PFSK-1 (cell line): ENCODE data around the gene FMR1NB.

ENCODE experiments used
- FOXP2 ChIP-seq: optimal IDR thresholded peaks from 2 replicates; pipeline ENCODE3; 2011; ENCODE audit warnings: borderline replicate concordance, control low read depth, inconsistent platforms; ENCODE audit not compliant: insufficient read depth; ENCODE audit errors: extremely low read length, extremely low read depth
- POLR2AphosphoS5 ChIP-seq: IDR thresholded peaks from 2 replicates; pipeline ENCODE4 v1.6.1; 2012; ENCODE audit warnings: low read depth, mild to moderate bottlenecking, control low read depth, low read length, moderate library complexity
- REST ChIP-seq, 2 experiments: IDR thresholded peaks; 2 replicates each; pipeline versions ENCODE4 v1.6.1 to v1.8.0; 2011 to 2012; ENCODE audit warnings: low read depth in 2 of 2, low read length in 2 of 2, control low read depth in 1 of 2, inconsistent platforms in 1 of 2, mild to moderate bottlenecking in 1 of 2, moderate library complexity in 1 of 2; ENCODE audit not compliant: insufficient read depth in 1 of 2
- SIN3A ChIP-seq: IDR thresholded peaks from 2 replicates; pipeline ENCODE4 v1.6.1; 2012; ENCODE audit warnings: mild to moderate bottlenecking, low read length, moderate library complexity, borderline replicate concordance; ENCODE audit not compliant: insufficient read depth
- TAF1 ChIP-seq: IDR thresholded peaks from 2 replicates; pipeline ENCODE4 v1.6.1; 2012; ENCODE audit warnings: low read length, control low read depth, borderline replicate concordance; ENCODE audit not compliant: insufficient read depth

FMR1NB gene

GRCh38 chrX:147960722-147961121, 20.4 kb upstream of the FMR1NB start:
- TF ChIP-seq TAF1 = no peak
- no peak for TF ChIP-seq REST (IDR thresholded peaks at IDR 0.05; ENCODE audit: insufficient read depth in 1 of 2, low read depth in 2 of 2, low read length in 2 of 2)

GRCh38 chrX:147962476-147962875, 18.7 kb upstream of the FMR1NB start:
- TF ChIP-seq REST (IDR thresholded peaks at IDR 0.05; ENCODE audit: insufficient read depth in 1 of 2, low read depth in 2 of 2, low read length in 2 of 2) = no peak
- no peak for TF ChIP-seq POLR2AphosphoS5
- TF ChIP-seq TAF1 = no peak
- TF ChIP-seq FOXP2 = no peak
- no peak for TF ChIP-seq SIN3A

- no peak for TF ChIP-seq REST (IDR thresholded peaks at IDR 0.05; ENCODE audit: insufficient read depth in 1 of 2, low read depth in 2 of 2, low read length in 2 of 2)
- no peak for TF ChIP-seq POLR2AphosphoS5
- TF ChIP-seq FOXP2 = no peak
- no peak for TF ChIP-seq SIN3A
- TF ChIP-seq TAF1 = no peak
Observed at GRCh38 chrX:147978931-147979330, 2.2 kb upstream of the FMR1NB start.

- no peak for TF ChIP-seq TAF1
- no peak for TF ChIP-seq FOXP2
- TF ChIP-seq POLR2AphosphoS5 = no peak
- TF ChIP-seq REST (IDR thresholded peaks at IDR 0.05; ENCODE audit: insufficient read depth in 1 of 2, low read depth in 2 of 2, low read length in 2 of 2) = no peak
- no peak for TF ChIP-seq SIN3A
Observed at GRCh38 chrX:148020329-148020728, 39.2 kb downstream of the FMR1NB start.

GRCh38 chrX:148024425-148025148, 43.5 kb downstream of the FMR1NB start:
- TF ChIP-seq SIN3A (no peak), POLR2AphosphoS5 (no peak), FOXP2 (no peak)
